Measurements from ENCODE around the gene CEP120. TPM values are rescaled to one million over a fixed set of nuclear protein-coding genes. Genes with fewer than 3 reads are reported as not detected.

Gene CEP120
- total and polyA plus RNA-seq, 10 donors, result 9.2 to 43.3 (median 29.5) TPM

DNA sequence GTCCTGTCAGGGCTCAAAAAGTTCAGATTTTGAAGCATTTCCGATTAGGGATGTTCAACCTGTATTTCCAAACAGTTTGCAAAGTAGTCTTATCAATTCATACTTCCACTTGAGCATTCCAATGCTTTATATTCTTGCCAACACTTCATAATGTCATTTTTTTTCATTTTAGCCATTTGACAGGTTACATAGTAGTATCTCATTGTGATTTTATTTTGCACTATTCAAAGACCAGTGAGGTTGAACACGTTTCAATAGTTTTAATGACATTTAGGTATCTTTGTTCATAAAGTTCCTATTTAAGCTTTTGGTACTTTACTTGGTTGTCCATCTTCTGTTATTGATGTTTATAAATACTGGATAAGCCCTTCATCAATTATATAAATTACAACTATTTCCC is 71.4 kb downstream of the CEP120 start:
- Histone ChIP-seq H3K4me1 (no peaks in the 10 kb centered on the region), H3K27me3 (replicated peaks in 1 of 7) (no peaks in the 10 kb centered on the region), H3K27ac (no peak overlapping the region), H3K4me3 (no peak overlapping the region), H3K9me3 (peaks cover 0 to 8% (median 0%) of the 10 kb centered on the region in 8 donors), H3K36me3 (peaks cover 0 to 51% (median 21%) of the 10 kb centered on the region in 6 donors)
- intact Hi-C loops (cut with DNase I; ENCODE audit: low total_unique reads), result no loop called here
- DNase-seq, result no peak
- 91 to 98% (median 94%) methylated on average over 2 of the region's 2 CpGs for WGBS, 5 donors
- TF ChIP-seq POLR2AphosphoS5 (IDR thresholded peaks at IDR 0.05) (no peak), POLR2A (IDR thresholded peaks at IDR 0.05) (no peak)
- TF ChIP-seq, protein P1, sequence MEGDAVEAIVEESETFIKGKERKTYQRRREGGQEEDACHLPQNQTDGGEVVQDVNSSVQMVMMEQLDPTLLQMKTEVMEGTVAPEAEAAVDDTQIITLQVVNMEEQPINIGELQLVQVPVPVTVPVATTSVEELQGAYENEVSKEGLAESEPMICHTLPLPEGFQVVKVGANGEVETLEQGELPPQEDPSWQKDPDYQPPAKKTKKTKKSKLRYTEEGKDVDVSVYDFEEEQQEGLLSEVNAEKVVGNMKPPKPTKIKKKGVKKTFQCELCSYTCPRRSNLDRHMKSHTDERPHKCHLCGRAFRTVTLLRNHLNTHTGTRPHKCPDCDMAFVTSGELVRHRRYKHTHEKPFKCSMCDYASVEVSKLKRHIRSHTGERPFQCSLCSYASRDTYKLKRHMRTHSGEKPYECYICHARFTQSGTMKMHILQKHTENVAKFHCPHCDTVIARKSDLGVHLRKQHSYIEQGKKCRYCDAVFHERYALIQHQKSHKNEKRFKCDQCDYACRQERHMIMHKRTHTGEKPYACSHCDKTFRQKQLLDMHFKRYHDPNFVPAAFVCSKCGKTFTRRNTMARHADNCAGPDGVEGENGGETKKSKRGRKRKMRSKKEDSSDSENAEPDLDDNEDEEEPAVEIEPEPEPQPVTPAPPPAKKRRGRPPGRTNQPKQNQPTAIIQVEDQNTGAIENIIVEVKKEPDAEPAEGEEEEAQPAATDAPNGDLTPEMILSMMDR (IDR thresholded peaks at IDR 0.05 in 8 of 11, conservative IDR thresholded peaks at IDR 0.05 in 3 of 11), result no peak

GRCh38 chr5:123351240-123351639 is 72.0 kb downstream of the CEP120 start:
- H3K9me3 ChIP-seq, result peaks cover 0 to 8% (median 0%) of the 10 kb centered on the region in 8 donors
- intact Hi-C loops (cut with DNase I; ENCODE audit: low total_unique reads), result no loop called here
- H3K4me1 ChIP-seq, result no peaks in the 10 kb centered on the region
- no peak for DNase-seq
- WGBS, 5 donors, result 93 to 100% (median 98%) methylated on average over 1 of the region's 1 CpG
- no peak overlapping the region for H3K4me3 ChIP-seq
- no peak for TF ChIP-seq POLR2AphosphoS5 (IDR thresholded peaks at IDR 0.05)
- TF ChIP-seq, protein P1 (IDR thresholded peaks at IDR 0.05 in 8 of 11, conservative IDR thresholded peaks at IDR 0.05 in 3 of 11), result no peak
- TF ChIP-seq POLR2A (IDR thresholded peaks at IDR 0.05), result no peak
- peaks cover 0 to 51% (median 24%) of the 10 kb centered on the region in 6 donors for H3K36me3 ChIP-seq
- no peak overlapping the region for H3K27ac ChIP-seq
- H3K27me3 ChIP-seq (replicated peaks in 1 of 7), result no peaks in the 10 kb centered on the region

DNA sequence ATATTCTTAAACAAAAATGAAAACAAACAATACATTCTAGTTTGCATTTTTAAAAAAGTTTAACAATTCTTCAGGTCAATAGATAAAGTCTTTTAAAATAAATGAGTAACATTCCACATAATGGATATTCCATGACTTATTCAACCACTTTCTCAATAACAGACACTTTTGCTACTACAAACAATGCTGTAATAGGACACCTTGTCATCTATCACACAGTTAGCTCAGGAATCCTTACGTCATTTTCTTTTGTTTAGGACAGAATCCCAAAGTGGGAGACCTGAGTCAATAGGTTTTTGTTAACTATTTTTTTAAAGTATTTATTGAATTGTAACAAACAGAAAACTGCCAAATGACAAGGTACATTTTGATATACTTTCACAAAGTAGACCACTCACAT is 72.5 kb downstream of the CEP120 start:
- TF ChIP-seq POLR2AphosphoS5 (IDR thresholded peaks at IDR 0.05) (no peak), POLR2A (IDR thresholded peaks at IDR 0.05) (no peak)
- H3K36me3 ChIP-seq, result peaks cover 0 to 53% (median 27%) of the 10 kb centered on the region in 6 donors
- H3K9me3 ChIP-seq, result peaks cover 0 to 8% (median 0%) of the 10 kb centered on the region in 8 donors
- WGBS, 5 donors, result 93 to 100% (median 98%) methylated on average over 1 of the region's 1 CpG
- DNase-seq, result no peak
- no peaks in the 10 kb centered on the region for H3K4me1 ChIP-seq
- intact Hi-C loops (cut with DNase I; ENCODE audit: low total_unique reads), result no loop called here
- no peaks in the 10 kb centered on the region for H3K27me3 ChIP-seq (replicated peaks in 1 of 7)
- H3K4me3 ChIP-seq, result no peak overlapping the region
- H3K27ac ChIP-seq, result no peak overlapping the region

DNA sequence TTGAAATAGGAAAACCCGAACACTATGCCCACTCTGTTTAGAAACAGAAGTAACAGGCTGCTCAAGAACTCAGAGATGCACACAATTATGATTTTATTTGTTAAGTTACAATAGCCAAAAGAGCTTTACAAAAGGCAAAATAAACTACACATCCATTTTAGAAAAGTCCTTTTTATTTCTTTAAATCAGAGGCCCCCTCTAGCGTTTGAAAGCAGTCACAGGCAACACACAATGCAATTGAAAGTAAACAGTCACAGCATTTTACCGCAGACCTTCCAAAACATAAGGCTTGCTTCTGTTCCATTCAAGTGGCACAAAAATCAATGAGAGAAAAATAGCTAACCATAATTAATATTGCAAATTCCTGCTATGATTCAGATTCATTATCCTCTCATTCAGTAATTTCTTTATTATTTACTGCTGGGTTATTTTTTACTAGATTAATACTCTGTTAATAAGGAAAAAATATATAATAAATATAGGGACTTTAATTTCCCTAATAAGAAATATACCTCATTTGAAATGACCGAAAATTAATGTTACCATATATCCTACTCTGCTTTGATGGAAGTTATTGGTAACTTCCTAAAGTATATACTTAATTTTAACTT is 78.3 kb downstream of the CEP120 start:
- H3K4me3 ChIP-seq, result no peak overlapping the region
- H3K36me3 ChIP-seq, result peaks cover 0 to 55% (median 24%) of the 10 kb centered on the region in 6 donors
- DNase-seq, result no peak
- no peaks in the 10 kb centered on the region for H3K9me3 ChIP-seq
- TF ChIP-seq POLR2AphosphoS5 (IDR thresholded peaks at IDR 0.05), result no peak
- TF ChIP-seq, protein P1 (IDR thresholded peaks at IDR 0.05 in 8 of 11, conservative IDR thresholded peaks at IDR 0.05 in 3 of 11), result peak in 7 of 11 experiments; percentile 4 to 50 (median 34)
- no peaks in the 10 kb centered on the region for H3K4me1 ChIP-seq
- WGBS, 5 donors, result 66 to 73% (median 69%) methylated on average over 4 of the region's 4 CpGs
- H3K27me3 ChIP-seq (replicated peaks in 1 of 7), result no peaks in the 10 kb centered on the region
- H3K27ac ChIP-seq, result no peak overlapping the region
- intact Hi-C loops (cut with DNase I; ENCODE audit: low total_unique reads), result no loop called here
